Measurements from ENCODE around the gene ZNF25.

- TF ChIP-seq CTCF (conservative IDR thresholded peaks at IDR 0.05; ENCODE audit: low read length): no peak
- no peak for TF ChIP-seq EZH2phosphoT487 (IDR thresholded peaks at IDR 0.05; ENCODE audit: borderline replicate concordance)
Measured at GRCh38 chr10:37965006-37965405, 11.4 kb downstream of the ZNF25 start.

Measured in Loucy (cell line).